CD4-positive, alpha-beta T cell treated with Interleukin-2 at 100 ng/mL for 4 hours (primary cell): ENCODE data around the gene CAP1.
"Not testable (repeated sequence)": the region's sequence is repeated elsewhere in the genome, so short reads cannot be mapped to it uniquely, and the experiment has no call there.

Source experiments
- DNase-seq: peaks from one replicate; pipeline ENCODE4 v3.0.0-alpha.2; 2020; ENCODE audit warnings: low spot score

CAP1 gene

GRCh38 chr1:40040511-40041465 is at the start of gene CAP1:
Gene CAP1, plus strand, starts transcription at chr1:40040729. Its CDS starts 18,618 bp downstream, at chr1:40059347.
- peak; percentile 100 for DNase-seq

- peak; percentile 15 for DNase-seq
Measured at GRCh38 chr1:39992234-39992633, 48.3 kb upstream of the CAP1 start.

DNA sequence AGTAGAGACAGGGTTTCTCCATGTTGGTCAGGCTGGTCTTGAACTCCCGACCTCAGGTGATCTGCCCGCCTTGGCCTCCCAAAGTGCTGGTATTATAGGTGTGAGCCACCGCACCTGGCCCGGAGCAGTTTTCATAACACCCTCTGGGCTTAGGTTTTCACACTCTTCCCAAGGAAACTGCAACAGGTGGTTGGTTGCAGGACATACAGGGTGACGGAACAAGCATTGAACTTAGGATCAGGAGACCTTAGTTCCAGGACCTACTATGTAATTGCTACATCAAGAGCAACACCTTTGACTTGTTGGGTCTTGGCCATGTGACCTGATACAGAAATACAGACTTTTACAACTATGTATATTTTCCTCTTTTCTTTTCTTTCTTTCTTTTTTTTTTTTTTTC is 47.6 kb upstream of the CAP1 start:
- no peak for DNase-seq

- DNase-seq = peak; percentile 16
Measured at GRCh38 chr1:39995973-39996393, 44.5 kb upstream of the CAP1 start.

DNA sequence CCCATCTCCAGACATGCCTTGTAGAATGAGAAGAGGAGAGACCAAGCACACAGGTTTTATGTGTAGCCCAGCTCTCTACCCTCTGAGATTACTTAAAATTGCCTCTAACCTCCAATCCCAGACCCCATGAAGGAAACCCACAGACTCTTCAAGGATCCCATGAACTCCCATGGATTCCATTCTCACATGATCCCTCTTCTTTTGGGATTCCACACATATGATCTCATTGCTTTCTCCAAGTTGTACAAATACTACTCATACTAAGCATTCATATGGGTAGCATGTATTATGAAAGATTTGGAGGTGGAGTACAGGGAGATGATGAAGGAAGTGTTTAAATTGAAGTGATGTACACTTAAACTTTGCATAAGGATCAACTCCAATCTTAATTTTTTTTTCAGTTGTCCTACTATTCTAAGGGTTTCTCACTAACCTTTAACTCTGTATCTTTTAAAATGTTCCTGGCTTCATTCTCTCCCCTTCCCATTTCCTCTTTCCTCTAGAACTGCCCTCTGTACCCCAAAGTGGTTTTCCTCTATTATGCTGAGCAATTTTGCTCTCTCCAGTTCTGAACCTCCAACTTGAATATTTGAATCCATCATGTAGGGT is 44.0 kb upstream of the CAP1 start:
- DNase-seq = no peak

DNA sequence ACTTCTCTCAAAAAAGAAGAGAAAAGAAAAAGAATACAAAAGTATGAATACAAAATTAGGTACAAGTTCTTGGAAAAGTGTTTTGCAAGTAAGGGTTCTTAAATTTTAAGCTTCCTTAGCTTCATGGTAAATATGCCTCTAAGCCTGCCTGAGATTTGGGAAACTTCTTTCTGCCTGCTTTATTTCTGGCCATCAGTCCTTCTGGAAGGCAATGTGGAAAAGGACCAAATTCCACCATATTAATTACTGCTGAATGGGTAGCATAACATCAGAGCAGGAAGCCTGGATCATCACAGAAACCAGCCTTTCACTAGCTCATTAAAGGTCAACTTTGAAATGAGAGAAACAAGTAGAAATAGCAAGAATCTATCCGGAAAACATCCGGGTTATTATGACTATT is 39.1 kb upstream of the CAP1 start:
- no peak for DNase-seq

- DNase-seq = no peak
Measured at GRCh38 chr1:40003156-40004093, 37.1 kb upstream of the CAP1 start.

- DNase-seq = no peak
Measured at GRCh38 chr1:40004857-40005256, 35.7 kb upstream of the CAP1 start.

- DNase-seq = not testable (repeated sequence)
Measured at GRCh38 chr1:40007481-40008034, 33.0 kb upstream of the CAP1 start.

- no peak for DNase-seq
Measured at GRCh38 chr1:40011198-40011597, 29.3 kb upstream of the CAP1 start.

- peak; percentile 60 for DNase-seq
Measured at GRCh38 chr1:40014253-40014706, 26.2 kb upstream of the CAP1 start.

DNA sequence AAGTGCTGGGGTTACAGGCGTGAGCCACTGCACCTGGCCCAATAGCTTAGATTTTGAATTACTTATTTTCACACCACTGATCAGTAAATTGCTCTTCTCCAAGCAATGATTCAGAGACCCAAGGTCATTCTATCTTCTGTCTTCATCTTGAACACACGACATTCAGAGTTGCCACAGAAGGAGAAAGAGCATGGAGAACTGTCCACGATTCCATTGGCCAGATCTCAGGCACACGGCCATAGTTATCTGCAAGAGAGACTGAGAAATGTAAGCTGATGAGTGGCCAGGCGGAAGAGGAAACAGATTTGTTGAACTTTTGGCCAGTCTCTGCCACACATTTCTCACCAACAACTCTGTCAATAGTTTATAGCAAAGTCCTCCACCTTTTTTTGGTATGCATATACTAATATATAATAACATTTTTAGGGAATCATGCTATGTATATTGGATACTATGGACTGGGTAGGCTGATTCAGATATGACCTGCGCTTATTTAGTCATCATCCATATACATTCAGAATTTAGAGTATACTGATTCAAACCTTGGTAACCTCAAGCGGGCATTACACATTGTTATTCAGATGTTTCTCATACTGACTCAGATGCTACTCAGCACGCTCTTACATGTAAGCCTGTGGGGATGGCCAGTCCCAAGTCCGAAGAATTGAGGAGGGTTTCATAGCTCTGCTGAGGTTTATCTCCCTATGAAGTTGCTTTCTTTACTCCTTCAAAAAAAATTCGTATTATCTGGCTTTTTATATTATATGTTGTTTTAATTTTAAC is 25.5 kb upstream of the CAP1 start:
- peak; percentile 23 for DNase-seq

GRCh38 chr1:40017951-40018575 is 22.5 kb upstream of the CAP1 start:
- DNase-seq = no peak

DNA sequence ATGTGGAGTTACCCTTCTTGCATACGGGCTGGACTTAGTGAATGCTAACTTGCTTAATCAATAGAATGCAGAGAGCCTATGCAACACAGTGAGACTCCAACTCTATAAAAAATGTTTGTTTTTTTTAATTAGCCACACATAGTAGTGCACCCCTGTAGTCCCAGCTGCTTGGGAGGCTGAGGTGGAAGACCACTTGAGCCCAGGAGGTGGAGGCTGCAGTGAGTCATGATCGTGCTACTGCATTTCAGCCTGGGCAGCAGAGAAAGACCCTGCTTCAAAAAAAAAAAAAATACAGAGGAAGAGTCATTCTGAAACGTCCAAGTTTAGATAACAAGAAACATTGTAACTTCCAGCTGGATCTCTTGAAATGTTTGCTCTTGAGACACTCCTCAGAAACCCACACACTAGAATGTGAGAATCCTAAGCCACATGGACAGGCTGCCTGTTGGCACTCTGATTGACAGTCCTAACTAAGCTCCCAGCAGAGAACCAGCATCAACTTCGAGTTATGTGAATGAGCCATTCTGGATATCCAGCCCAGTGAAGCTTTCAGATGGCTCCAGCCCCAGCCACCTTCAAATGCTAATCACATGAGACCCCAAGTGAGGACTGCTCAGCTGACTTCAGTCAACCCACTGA is 20.0 kb upstream of the CAP1 start:
- DNase-seq = no peak

GRCh38 chr1:40023379-40023944 is 17.1 kb upstream of the CAP1 start:
- DNase-seq = no peak

GRCh38 chr1:40024671-40025070 is 15.9 kb upstream of the CAP1 start:
- DNase-seq = no peak

DNA sequence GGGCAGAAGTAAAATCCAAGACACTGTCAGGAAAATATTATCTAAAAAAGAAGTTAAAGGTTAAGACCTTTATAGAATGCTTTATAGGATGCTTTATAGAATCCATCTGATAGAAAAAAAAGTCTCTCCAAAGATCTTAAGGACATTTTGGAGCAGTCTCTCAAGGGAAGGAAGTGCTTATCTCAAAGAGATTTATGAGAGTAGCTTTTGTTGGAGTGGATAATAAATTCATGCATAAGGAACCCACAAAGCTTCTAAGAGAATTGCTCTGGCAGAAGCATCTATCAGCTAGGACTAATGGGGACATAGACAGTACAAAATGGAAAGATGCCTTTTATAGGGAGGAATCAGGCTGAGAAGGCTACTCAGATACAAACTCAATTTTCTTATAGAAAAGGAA is 12.9 kb upstream of the CAP1 start:
- DNase-seq = no peak

DNA sequence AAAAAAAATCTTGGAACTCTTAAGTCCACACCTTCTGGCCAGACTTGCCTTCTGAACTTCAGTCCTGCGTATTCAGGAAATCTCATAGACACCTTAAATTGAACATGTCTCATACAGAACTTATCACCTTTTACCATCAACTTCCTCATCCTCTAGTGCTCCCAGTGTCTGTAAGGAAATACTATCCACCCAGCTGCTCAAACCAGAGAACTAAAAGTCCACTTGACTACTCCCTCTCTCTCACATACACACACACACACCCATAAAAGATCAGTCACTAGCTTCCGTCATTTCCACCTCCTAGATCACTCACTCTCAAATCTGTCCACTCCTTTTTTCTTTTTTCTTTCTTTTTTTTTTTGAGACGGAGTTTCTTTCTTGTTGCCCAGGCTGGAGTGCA is 10.9 kb upstream of the CAP1 start:
- no peak for DNase-seq

GRCh38 chr1:40030528-40031135 is 9.9 kb upstream of the CAP1 start:
- DNase-seq = no peak
